Right lobe of liver (tissue), 4 donors: ENCODE data around the gene UBA6.

ENCODE experiments used
- POLR2A ChIP-seq: fragments of 450-650 bp; IDR thresholded peaks from one replicate; pipeline ENCODE4 v1.6.1; 2017; ENCODE audit warnings: antibody characterized with exemption, mild to moderate bottlenecking
- TF ChIP-seq, protein P1 (sequence below), 4 donors: fragments of 200-600 bp in 3 of 4; fragments of 450-650 bp in 1 of 4; IDR thresholded peaks; one replicate each; pipeline versions ENCODE4 v1.5.1 to v1.8.0; 2016 to 2022; ENCODE audit warnings: antibody characterized with exemption in 4 of 4, mild to moderate bottlenecking in 2 of 4
- donor health status: DM: no; HTN: no; CAD: no.
- donor health status: DM: no; HTN: no; CAD: no.
- donor health status: DM: no; HTN: yes; CAD: no.

DNA sequence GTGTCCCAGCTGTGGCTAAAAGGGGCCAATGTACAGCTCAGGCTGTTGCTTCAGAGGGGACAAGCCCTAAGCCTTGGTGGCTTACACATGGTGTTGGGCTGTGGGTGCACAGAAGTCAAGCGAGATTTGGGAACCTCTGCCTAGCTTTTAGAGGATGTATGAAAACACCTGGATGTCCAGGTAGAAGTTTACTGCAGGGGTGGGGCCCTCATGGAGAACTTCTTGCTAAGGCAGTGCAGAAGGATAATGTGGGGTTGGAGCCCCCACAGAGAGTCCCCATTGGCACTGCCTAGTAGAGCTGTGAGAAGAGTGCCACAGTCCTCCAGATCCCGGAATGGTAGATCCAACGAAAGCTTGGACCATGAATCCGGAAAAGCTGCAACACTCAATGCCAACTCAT is 40.5 kb downstream of the UBA6 start:
- TF ChIP-seq POLR2A = no peak
- TF ChIP-seq, protein P1, sequence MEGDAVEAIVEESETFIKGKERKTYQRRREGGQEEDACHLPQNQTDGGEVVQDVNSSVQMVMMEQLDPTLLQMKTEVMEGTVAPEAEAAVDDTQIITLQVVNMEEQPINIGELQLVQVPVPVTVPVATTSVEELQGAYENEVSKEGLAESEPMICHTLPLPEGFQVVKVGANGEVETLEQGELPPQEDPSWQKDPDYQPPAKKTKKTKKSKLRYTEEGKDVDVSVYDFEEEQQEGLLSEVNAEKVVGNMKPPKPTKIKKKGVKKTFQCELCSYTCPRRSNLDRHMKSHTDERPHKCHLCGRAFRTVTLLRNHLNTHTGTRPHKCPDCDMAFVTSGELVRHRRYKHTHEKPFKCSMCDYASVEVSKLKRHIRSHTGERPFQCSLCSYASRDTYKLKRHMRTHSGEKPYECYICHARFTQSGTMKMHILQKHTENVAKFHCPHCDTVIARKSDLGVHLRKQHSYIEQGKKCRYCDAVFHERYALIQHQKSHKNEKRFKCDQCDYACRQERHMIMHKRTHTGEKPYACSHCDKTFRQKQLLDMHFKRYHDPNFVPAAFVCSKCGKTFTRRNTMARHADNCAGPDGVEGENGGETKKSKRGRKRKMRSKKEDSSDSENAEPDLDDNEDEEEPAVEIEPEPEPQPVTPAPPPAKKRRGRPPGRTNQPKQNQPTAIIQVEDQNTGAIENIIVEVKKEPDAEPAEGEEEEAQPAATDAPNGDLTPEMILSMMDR (IDR thresholded peaks at IDR 0.05) = no peak
